ENCODE data around the gene HOXC5.
"Not testable (repeated sequence)": the region's sequence is repeated elsewhere in the genome, so short reads cannot be mapped to it uniquely, and the experiment has no call there.

HOXC5 gene

DNA sequence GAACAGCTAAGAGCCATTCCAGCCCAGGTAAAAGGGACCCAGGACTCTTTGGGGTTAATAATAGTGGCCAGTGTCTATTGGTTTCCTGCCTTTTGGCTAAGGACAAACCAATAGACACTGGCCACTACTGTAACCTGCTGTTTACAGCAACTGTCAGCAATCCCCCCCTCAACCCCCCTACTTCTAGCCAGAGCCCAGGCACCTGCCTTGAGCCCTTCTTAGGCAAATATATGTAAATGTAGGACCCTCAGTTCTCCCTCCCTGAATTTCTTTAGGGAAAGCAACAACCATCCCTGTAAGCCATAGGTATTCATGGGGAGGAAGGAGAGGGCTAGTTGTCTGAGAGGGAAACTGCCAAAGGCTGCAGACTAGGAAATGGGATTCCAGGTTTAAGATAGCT lies 43.1 kb downstream of the HOXC5 start:
- no peak for DNase-seq

DNA sequence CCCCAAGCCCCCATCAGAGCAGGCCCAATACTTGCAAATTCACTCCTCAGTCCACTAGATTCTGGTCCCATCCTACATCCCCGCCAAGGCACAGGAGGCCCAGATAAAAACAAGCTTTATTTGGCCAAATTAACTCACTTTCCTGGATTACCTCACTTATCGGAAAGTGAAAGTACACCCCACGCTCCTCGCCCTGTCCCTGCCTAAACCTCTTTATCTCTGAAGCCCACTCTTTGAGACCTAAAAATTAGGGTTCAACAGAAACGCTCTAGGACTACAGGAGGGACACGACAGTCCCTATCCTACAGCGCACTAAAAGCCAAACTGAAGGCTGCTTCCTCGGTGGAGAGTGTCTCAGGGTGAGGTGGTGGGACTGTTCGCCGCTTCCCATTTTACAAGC lies 45.0 kb downstream of the HOXC5 start:
- not testable (repeated sequence) for DNase-seq

DNA sequence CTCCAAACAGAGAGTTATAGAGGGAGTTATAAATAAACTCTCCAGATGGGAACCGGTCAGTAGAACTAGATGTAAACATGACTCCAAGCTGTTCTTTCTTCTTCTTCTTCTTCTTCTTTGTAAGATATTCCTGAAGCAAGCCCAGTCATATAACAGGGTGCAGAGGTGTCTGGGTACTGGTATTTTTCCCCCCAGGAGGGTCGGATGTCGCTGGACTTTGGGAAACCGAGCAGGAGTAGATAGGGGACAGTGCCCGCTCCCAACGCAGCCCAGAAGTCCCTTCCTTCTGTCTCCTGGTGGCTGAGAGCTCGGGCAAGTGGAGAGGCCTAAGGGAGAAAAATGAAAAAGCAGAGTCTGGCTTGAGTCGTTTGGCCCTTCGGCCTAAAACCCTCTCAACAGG lies 46.3 kb downstream of the HOXC5 start:
- not testable (repeated sequence) for DNase-seq

DNA sequence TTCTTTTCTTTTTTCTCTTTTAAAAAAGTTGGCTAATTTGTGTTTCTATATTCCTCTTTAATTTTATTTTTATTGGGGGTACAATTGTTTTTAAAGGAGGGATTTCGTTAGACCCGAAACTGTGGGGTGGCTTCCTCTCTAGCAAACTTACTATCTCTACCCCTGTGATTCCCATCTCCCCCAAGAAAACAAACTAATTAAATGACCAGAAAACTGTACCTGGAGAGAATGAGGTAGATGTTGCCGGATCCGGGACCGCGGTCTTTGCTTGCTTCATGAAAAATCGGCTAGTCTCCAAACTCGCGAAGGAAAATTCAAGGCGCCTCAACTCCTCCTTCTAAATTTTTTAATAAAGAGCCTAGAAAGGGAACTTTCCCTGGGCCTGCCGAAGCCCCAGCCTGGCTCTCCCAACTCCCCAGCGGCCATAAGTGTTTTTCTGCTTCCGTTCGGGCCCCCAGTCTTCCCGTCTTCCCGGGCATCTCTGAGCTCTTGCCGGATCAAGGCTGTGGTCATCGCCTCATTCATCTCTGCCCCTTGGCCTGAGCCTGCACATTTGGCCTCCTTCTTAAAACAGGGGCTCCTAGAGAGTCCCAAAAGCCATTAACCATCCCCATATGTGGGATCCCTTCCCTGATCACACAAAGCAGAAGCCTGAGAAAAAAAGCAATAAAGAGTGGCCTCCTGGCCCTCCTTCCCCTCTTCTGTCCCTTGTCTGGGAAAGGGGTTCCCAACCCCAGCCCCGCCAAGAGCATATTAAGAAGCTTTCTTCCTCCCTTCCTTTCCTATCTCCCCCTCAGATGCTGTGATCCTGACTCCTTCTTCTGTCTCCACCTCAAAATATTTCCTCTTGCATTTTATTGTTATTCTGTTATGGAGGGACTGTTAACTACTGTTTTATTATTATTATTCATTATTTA lies 47.4 kb downstream of the HOXC5 start:
- DNase-seq = not testable (repeated sequence)

DNA sequence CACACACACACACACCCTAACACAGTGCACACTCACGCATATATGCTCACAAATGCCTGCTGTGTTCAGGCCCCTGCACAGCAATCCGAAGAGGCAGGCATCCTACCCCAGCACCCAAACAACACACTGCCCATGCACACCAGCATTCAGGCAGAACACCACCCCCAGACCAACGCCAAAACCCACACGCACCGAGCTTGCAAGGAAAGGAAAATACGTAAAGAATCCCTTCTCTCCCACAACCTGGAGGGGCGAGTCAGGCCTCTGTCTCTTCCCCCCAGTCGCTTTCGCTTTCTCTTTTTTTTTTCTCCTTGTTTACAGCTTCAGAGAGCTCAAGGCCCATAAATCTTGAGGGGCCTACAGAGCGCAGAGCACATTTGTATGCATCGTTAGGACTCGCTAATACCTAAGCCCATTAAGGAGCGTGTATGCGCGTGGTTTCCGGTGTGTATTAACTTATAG lies 48.2 kb downstream of the HOXC5 start:
- not testable (repeated sequence) for DNase-seq

DNA sequence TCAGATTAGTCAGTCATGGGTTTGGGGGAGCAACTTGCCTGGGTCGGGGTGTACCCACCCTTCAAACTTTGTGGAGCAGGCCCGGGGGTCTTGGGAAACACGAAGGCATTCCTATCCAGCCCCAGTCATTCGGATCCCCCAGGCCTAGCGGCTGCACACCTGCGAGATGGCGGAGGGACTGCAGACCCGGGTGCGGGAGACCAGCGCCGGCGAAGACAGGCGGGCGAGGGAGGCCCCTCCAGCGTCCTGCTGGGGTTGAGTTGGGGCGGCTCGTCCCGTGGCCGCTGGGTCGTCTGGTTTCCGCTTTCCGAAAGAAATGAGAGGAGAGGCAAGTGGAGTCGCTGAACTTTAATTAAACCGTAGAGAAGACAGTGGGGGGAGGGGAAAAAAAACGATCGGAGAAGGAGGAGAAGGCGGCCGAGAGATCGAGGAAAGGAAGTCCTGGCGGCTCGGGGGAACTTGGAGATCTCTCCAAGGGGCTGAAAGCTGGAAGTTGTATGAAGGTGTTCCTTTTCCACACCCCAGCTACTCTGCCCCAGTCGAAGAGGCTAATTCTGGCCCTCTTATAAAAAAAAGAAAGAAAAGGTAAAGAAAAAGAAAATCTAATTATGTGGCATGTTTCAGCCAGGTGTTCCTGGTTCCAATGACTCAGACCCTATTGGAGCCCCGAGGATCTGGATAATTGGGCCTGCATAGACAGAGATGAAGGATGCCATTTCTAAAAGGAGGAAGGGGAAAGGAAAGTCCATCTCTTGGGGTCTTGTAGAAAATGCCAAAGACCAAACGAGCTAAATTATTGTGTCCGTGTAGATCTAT lies 48.9 kb downstream of the HOXC5 start:
- peak; percentile 25 for DNase-seq

DNA sequence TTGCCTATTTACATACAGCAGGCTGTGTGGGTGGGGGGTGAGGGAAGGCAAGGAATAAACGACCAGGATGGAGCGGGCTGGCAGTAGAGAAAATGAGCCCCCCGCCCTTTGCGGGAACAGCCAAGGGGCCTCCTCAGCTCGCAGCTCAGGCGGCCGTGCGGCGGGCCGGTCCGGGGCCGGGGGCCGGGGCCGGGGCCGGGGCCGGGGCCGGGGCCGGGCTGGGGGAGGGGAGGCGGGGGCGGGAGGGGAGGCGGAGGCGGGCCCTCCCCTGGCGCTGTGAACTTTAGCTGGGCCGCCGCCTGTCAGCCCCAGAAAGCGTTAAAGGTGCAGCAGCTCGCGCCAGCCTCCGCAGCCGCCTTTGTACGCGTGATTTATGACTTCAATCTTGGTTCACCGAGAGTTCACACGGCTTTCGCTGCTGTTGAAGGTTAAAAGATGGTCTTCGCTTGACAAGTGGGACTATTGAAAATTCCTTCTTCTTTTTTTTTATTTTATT lies 49.6 kb downstream of the HOXC5 start:
- peak; percentile 27 for DNase-seq

Measured in activated CD4-positive, alpha-beta T cell treated with anti-CD3 and anti-CD28 coated beads, Interleukin-2, Interleukin-6, amounts not matched to agents 100 ng/mL and 50 ng/mL, durations not matched to agents 16 hours and 8 hours (primary cell).